ENCODE measurements around the gene CROCC2. TPM values are rescaled to one million over a fixed set of nuclear protein-coding genes. Genes with fewer than 3 reads are reported as not detected.

The CROCC2 gene
- total and polyA plus RNA-seq, 2 of the 13 experiments (the other 11 are each of a cell fraction or from before 2014, with no cell fraction given), result not detected

GRCh38 chr2:240864475-240864874 lies 41.7 kb upstream of the CROCC2 start (continued):
- no peak for TF ChIP-seq MYNN (CRISPR knock-in tag; IDR thresholded peaks at IDR 0.05; ENCODE audit: low read depth)
- TF ChIP-seq TEAD3 (CRISPR knock-in tag; optimal IDR thresholded peaks at IDR 0.05; ENCODE audit: borderline replicate concordance), result peak; percentile 56
- no peak for TF ChIP-seq CHD2 (IDR thresholded peaks at IDR 0.05; ENCODE audit: low read depth, low read length)
- TF ChIP-seq IRF2 (CRISPR knock-in tag; IDR thresholded peaks at IDR 0.05), result peak; percentile 49; the same call in 1 of the 2 replicates
- TF ChIP-seq ZNF564 (CRISPR knock-in tag; IDR thresholded peaks at IDR 0.05), result no peak
- TF ChIP-seq ZNF777 (CRISPR knock-in tag; IDR thresholded peaks at IDR 0.05), result no peak
- TF ChIP-seq ZNF329 (CRISPR knock-in tag; IDR thresholded peaks at IDR 0.05; ENCODE audit: low read depth), result no peak
- TF ChIP-seq ZNF841 (CRISPR knock-in tag; IDR thresholded peaks at IDR 0.05; ENCODE audit: borderline replicate concordance), result no peak
- TF ChIP-seq TBP (CRISPR knock-in tag; IDR thresholded peaks at IDR 0.05), result no peak
- TF ChIP-seq TAF15 (IDR thresholded peaks at IDR 0.05; ENCODE audit: low read depth, low read length, poor library complexity, severe bottlenecking), result no peak
- TF ChIP-seq, protein P1, sequence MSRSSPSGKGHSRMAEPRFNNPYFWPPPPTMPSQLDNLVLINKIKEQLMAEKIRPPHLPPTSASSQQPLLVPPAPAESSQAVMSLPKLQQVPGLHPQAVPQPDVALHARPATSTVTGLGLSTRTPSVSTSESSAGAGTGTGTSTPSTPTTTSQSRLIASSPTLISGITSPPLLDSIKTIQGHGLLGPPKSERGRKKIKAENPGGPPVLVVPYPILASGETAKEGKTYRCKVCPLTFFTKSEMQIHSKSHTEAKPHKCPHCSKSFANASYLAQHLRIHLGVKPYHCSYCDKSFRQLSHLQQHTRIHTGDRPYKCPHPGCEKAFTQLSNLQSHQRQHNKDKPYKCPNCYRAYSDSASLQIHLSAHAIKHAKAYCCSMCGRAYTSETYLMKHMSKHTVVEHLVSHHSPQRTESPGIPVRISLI (CRISPR knock-in tag; IDR thresholded peaks at IDR 0.05; ENCODE audit: borderline replicate concordance), result peak; percentile 66; the same call in 1 of the 2 replicates
- peak; percentile 89; the same call in 1 of the 2 replicates for TF ChIP-seq FOXO1 (CRISPR knock-in tag; IDR thresholded peaks at IDR 0.05)
- TF ChIP-seq, protein P2, sequence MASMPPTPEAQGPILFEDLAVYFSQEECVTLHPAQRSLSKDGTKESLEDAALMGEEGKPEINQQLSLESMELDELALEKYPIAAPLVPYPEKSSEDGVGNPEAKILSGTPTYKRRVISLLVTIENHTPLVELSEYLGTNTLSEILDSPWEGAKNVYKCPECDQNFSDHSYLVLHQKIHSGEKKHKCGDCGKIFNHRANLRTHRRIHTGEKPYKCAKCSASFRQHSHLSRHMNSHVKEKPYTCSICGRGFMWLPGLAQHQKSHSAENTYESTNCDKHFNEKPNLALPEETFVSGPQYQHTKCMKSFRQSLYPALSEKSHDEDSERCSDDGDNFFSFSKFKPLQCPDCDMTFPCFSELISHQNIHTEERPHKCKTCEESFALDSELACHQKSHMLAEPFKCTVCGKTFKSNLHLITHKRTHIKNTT (CRISPR knock-in tag; IDR thresholded peaks at IDR 0.05), result no peak
- TF ChIP-seq DNMT3B (CRISPR knock-in tag; conservative IDR thresholded peaks at IDR 0.05), result no peak
- no peak for TF ChIP-seq ZNF543 (CRISPR knock-in tag; IDR thresholded peaks at IDR 0.05)
- TF ChIP-seq RARA (CRISPR knock-in tag; IDR thresholded peaks at IDR 0.05), result peak; percentile 83
- TF ChIP-seq ZNF781 (CRISPR knock-in tag; IDR thresholded peaks at IDR 0.05; ENCODE audit: borderline replicate concordance, not compliant biosample characterization), result no peak
- TF ChIP-seq KDM6A (CRISPR knock-in tag; IDR thresholded peaks at IDR 0.05; ENCODE audit: low read depth), result 0 out of 2 replicates have a peak, but pooled peaks have one; percentile 73
- TF ChIP-seq, protein P3, sequence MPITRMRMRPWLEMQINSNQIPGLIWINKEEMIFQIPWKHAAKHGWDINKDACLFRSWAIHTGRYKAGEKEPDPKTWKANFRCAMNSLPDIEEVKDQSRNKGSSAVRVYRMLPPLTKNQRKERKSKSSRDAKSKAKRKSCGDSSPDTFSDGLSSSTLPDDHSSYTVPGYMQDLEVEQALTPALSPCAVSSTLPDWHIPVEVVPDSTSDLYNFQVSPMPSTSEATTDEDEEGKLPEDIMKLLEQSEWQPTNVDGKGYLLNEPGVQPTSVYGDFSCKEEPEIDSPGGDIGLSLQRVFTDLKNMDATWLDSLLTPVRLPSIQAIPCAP (CRISPR knock-in tag; IDR thresholded peaks at IDR 0.05; ENCODE audit: low read depth), result no peak
- no peak for TF ChIP-seq CHCHD3 (CRISPR knock-in tag; IDR thresholded peaks at IDR 0.05)

All from HepG2 (cell line).